Erythroblast (primary cell): ENCODE data around the gene HSPBAP1.

Source experiments
- GATA1 ChIP-seq: IDR thresholded peaks from 2 replicates; pipeline ENCODE4 v1.6.1; 2011; ENCODE audit warnings: low read depth, mild to moderate bottlenecking, control low read depth, low read length, moderate library complexity
- POLR2A ChIP-seq: IDR thresholded peaks from 2 replicates; pipeline ENCODE4 v1.6.1; 2011; ENCODE audit warnings: mild to moderate bottlenecking, low read length

DNA sequence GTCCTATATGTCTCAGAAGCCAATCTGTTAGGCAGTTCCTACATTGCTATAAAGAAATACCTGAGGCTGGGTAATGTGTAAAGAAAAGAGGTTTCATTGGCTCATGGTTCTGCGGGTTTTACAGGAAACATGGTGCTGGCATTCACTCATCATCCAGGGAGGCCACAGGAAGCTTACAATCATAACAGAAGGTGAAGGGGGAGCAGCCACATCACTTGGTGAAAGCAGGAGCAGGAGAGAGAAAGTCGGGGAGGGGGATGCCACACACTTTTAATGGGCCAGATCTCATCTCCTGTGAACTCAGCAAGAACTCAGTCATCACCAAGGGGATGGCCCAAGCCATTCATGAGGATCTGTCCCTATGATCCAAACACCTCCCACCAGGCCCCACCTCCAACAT, 10.3 kb upstream of the HSPBAP1 start:
- TF ChIP-seq GATA1, result no peak
- no peak for TF ChIP-seq POLR2A
